PC-3 (cell line): ENCODE measurements around the gene FGG. TPM values are rescaled to one million over a fixed set of nuclear protein-coding genes. Genes with fewer than 3 reads are reported as not detected.

Source experiments
- ATAC-seq: fragments of 200-7000 bp; cut with Tn5 transposase; 2 replicates; pipeline ENCODE4 v1.9.1; 2020; ENCODE audit warnings: mild to moderate bottlenecking, moderate library complexity
- BruUV-seq: library from RNA; stranded (reverse); fragments of 400-500 nt; replicated peaks from 2 replicates; lab custom pipeline; 2021; lab: Mats Ljungman, UMichigan
- CTCF ChIA-PET: fragments of 300-600 bp; sonication (Branson Sonifier 250); formaldehyde crosslinking; loops from one replicate; lab custom pipeline; 2022; ENCODE audit warnings: antibody characterized with exemption; lab: Charles Lee
- POLR2A ChIA-PET: fragments of 300-600 bp; sonication (Branson Sonifier 250); formaldehyde crosslinking; loops from one replicate; lab custom pipeline; 2022; ENCODE audit warnings: antibody characterized with exemption; ENCODE audit not compliant: unreplicated experiment; lab: Charles Lee
- DNase-seq: peaks from one replicate; pipeline ENCODE4 v3.0.0-alpha.2; 2015
- H2AFZ ChIP-seq: fragments of 300-600 bp; sonication (generic); 2 replicates; pipeline ENCODE4 v1.6.0; 2016; ENCODE audit warnings: antibody characterized with exemption, low read length
- H3F3A ChIP-seq: fragments of 300-600 bp; sonication (generic); one replicate; pipeline ENCODE4 v1.6.0; 2017; ENCODE audit warnings: antibody characterized with exemption, low read length, control low read depth, mild to moderate bottlenecking; ENCODE audit not compliant: unreplicated experiment
- H3K27ac ChIP-seq: fragments of 300-600 bp; sonication (generic); 2 replicates; pipeline ENCODE4 v1.5.1; 2016; ENCODE audit warnings: mild to moderate bottlenecking, low read length
- H3K27me3 ChIP-seq: fragments of 300-600 bp; sonication (generic); 2 replicates; pipeline ENCODE4 v1.6.1; 2016; ENCODE audit warnings: low read length, mixed read lengths
- H3K36me3 ChIP-seq: fragments of 300-600 bp; sonication (generic); 2 replicates; pipeline ENCODE4 v1.6.1; 2016; ENCODE audit warnings: low read depth, mixed run types, low read length, mixed read lengths
- H3K4me1 ChIP-seq: fragments of 300-600 bp; sonication (generic); 2 replicates; pipeline ENCODE4 v1.5.1; 2016; ENCODE audit warnings: low read length; ENCODE audit not compliant: insufficient read depth
- H3K4me2 ChIP-seq: fragments of 300-600 bp; sonication (generic); 2 replicates; pipeline ENCODE4 v1.6.0; 2016; ENCODE audit warnings: low read length
- H3K4me3 ChIP-seq: fragments of 300-600 bp; sonication (generic); 2 replicates; pipeline ENCODE4 v1.5.1; 2016; ENCODE audit warnings: mild to moderate bottlenecking, low read length, mixed read lengths
- H3K79me2 ChIP-seq: fragments of 300-600 bp; sonication (generic); 2 replicates; pipeline ENCODE4 v1.6.1; 2017; ENCODE audit warnings: low read length, mixed read lengths
- H3K9ac ChIP-seq: fragments of 300-600 bp; sonication (generic); 2 replicates; pipeline ENCODE4 v1.6.0; 2016; ENCODE audit warnings: mild to moderate bottlenecking, low read length
- H3K9me2 ChIP-seq: fragments of 300-600 bp; sonication (generic); replicated peaks from 2 replicates; pipeline ENCODE4 v1.6.1; 2016; ENCODE audit warnings: mixed run types, low read length, mixed read lengths
- H3K9me3 ChIP-seq: fragments of 300-600 bp; sonication (generic); 2 replicates; pipeline ENCODE4 v1.6.1; 2016; ENCODE audit warnings: low read length, mixed read lengths
- H4K20me1 ChIP-seq: fragments of 300-600 bp; sonication (generic); 2 replicates; pipeline ENCODE4 v1.6.1; 2016; ENCODE audit warnings: low read length, mixed read lengths
- CTCF ChIP-seq: fragments of 300-600 bp; sonication (generic); conservative IDR thresholded peaks from 2 replicates; pipeline ENCODE4 v1.5.1; 2017; ENCODE audit warnings: antibody characterized with exemption, low read depth, mild to moderate bottlenecking, low read length
- EZH2 ChIP-seq: fragments of 300-600 bp; sonication (generic); IDR thresholded peaks from one replicate; pipeline ENCODE4 v1.6.1; 2017; ENCODE audit warnings: antibody characterized with exemption, mild to moderate bottlenecking, low read length; ENCODE audit not compliant: unreplicated experiment
- EZH2phosphoT487 ChIP-seq: fragments of 300-600 bp; sonication (generic); IDR thresholded peaks from 2 replicates; pipeline ENCODE4 v1.6.1; 2018; ENCODE audit warnings: mild to moderate bottlenecking, antibody characterized with exemption, low read length, borderline replicate concordance
- intact Hi-C: fragments of 100-400 bp; cut with micrococcal nuclease; formaldehyde crosslinking; loops from 2 replicates; pipeline ENCODE4 v1.9.0; 2023
- total RNA-seq: library from RNA; depleted of rRNA; stranded (reverse); fragments of >200 nt; gene quantifications from 2 replicates; pipeline ENCODE4 v1.2.3, GENCODE V29; 2014

The FGG gene
- total RNA-seq, 1 experiment from 2014 or later: not detected

GRCh38 chr4:154616731-154617130, 4.3 kb upstream of the FGG start:
- H4K20me1 ChIP-seq: no peaks in the 10 kb centered on the region
- no peaks in the 10 kb centered on the region for H3K4me1 ChIP-seq
- ChIA-PET CTCF (no interaction called here), POLR2A (no interaction called here)
- H3K4me3 ChIP-seq: no peak overlapping the region
- H3K9ac ChIP-seq: no peak overlapping the region
- no peak for DNase-seq
- intact Hi-C loops: no loop called here
- H3K27me3 ChIP-seq: no peaks in the 10 kb centered on the region
- no peak for ATAC-seq
- no peak overlapping the region for H3K27ac ChIP-seq
- no peaks in the 10 kb centered on the region for H3F3A ChIP-seq
- H2AFZ ChIP-seq: no peak overlapping the region
- no peaks in the 10 kb centered on the region for H3K9me3 ChIP-seq
- no peaks in the 10 kb centered on the region for H3K36me3 ChIP-seq
- H3K79me2 ChIP-seq: no peaks in the 10 kb centered on the region
- no peaks in the 10 kb centered on the region for H3K9me2 ChIP-seq
- no TSS peak for BruUV-seq
- H3K4me2 ChIP-seq: no peak overlapping the region
- TF ChIP-seq CTCF: no peak
- TF ChIP-seq EZH2phosphoT487: no peak
- no peak for TF ChIP-seq EZH2

GRCh38 chr4:154616287-154616686, 3.8 kb upstream of the FGG start:
- H3K4me1 ChIP-seq: no peaks in the 10 kb centered on the region
- intact Hi-C loops: no loop called here
- BruUV-seq: no TSS peak

GRCh38 chr4:154615211-154615610, 2.8 kb upstream of the FGG start:
- Histone ChIP-seq H3K27ac (no peak overlapping the region), H3K27me3 (no peaks in the 10 kb centered on the region), H3K9me2 (no peaks in the 10 kb centered on the region), H3K4me2 (no peak overlapping the region), H3K9me3 (no peaks in the 10 kb centered on the region), H3K4me1 (no peaks in the 10 kb centered on the region), H3K36me3 (no peaks in the 10 kb centered on the region), H3K9ac (no peak overlapping the region), H2AFZ (no peak overlapping the region), H3K79me2 (no peaks in the 10 kb centered on the region), H3F3A (no peaks in the 10 kb centered on the region), H4K20me1 (no peaks in the 10 kb centered on the region), H3K4me3 (no peak overlapping the region)
- BruUV-seq: no TSS peak
- ChIA-PET CTCF (no interaction called here), POLR2A (no interaction called here)
- no peak for ATAC-seq
- TF ChIP-seq CTCF (no peak), EZH2 (no peak), EZH2phosphoT487 (no peak)
- no peak for DNase-seq
- intact Hi-C loops: no loop called here

More at GRCh38 chr4:154616287-154616686, 3.8 kb upstream of the FGG start:
- no peak overlapping the region for H3K4me3 ChIP-seq
- H3K27ac ChIP-seq: no peak overlapping the region
- no peak overlapping the region for H2AFZ ChIP-seq
- DNase-seq: no peak
- H3K9ac ChIP-seq: no peak overlapping the region
- H3K4me2 ChIP-seq: no peak overlapping the region
- H4K20me1 ChIP-seq: no peaks in the 10 kb centered on the region
- no peaks in the 10 kb centered on the region for H3F3A ChIP-seq
- no peak for TF ChIP-seq EZH2
- TF ChIP-seq EZH2phosphoT487: no peak
- no peak for TF ChIP-seq CTCF
- no peaks in the 10 kb centered on the region for H3K36me3 ChIP-seq
- H3K9me3 ChIP-seq: no peaks in the 10 kb centered on the region
- no peaks in the 10 kb centered on the region for H3K79me2 ChIP-seq
- H3K27me3 ChIP-seq: no peaks in the 10 kb centered on the region
- POLR2A ChIA-PET: no interaction called here
- H3K9me2 ChIP-seq: no peaks in the 10 kb centered on the region
- no peak for ATAC-seq
- CTCF ChIA-PET: no interaction called here
